B cell (primary cell): ENCODE data around the gene KCNS1. TPM values are rescaled to one million over a fixed set of nuclear protein-coding genes. Genes with fewer than 3 reads are reported as not detected.
A peak's percentile ranks its signal among the peaks of the same experiment; 100 is the strongest.

Experiments used
- ATAC-seq: fragments of 200-7000 bp; cut with Tn5 transposase; one replicate; pipeline ENCODE4 v1.10.0; 2021; ENCODE audit warnings: low read depth, mild to moderate bottlenecking, moderate number of reproducible peaks, moderate library complexity
- CTCF ChIA-PET: fragments of 350-600 bp; sonication (Branson Sonifier 250); formaldehyde crosslinking; loops from one replicate; lab custom pipeline; 2021; ENCODE audit warnings: antibody characterized with exemption, inconsistent platforms; lab: Charles Lee
- POLR2A ChIA-PET: fragments of 350-600 bp; sonication (Branson Sonifier 250); formaldehyde crosslinking; loops from one replicate; lab custom pipeline; 2021; ENCODE audit warnings: antibody characterized with exemption; lab: Charles Lee
- DNase-seq: peaks from one replicate; pipeline ENCODE4 v3.0.0; 2013
- H2AFZ ChIP-seq: 2 replicates; pipeline ENCODE4 v1.6.1; 2012; ENCODE audit warnings: mild to moderate bottlenecking, low read depth, low read length; ENCODE audit not compliant: insufficient read depth, poor library complexity, severe bottlenecking
- H3K27ac ChIP-seq, 2 donors: 1 replicate in 1 of 2; 2 replicates in 1 of 2; pipeline ENCODE4 v1.5.1; 2012 to 2013; ENCODE audit warnings: low read length in 2 of 2, mild to moderate bottlenecking in 2 of 2, moderate library complexity in 1 of 2
- H3K27me3 ChIP-seq, 4 experiments: fragments of 200-600 bp in 1 of 4; sonication (generic) in 1 of 4; replicated peaks in 1 of 4; 1 replicate in 2 of 4; 2 replicates in 2 of 4; pipeline versions ENCODE4 v1.6.1 to v1.7.0; 2013 to 2016; ENCODE audit warnings: low read length in 3 of 4, mild to moderate bottlenecking in 2 of 4, mixed read lengths in 1 of 4, moderate library complexity in 1 of 4; ENCODE audit not compliant: insufficient read depth in 4 of 4, control insufficient read depth in 3 of 4; ENCODE audit errors: control extremely low read depth in 1 of 4
- H3K36me3 ChIP-seq, 2 experiments: replicated peaks in 1 of 2; 1 replicate in 1 of 2; 2 replicates in 1 of 2; pipeline versions ENCODE4 v1.6.1 to v1.7.1; 2013; ENCODE audit warnings: low read length in 1 of 2; ENCODE audit not compliant: insufficient read depth in 2 of 2, control insufficient read depth in 1 of 2; ENCODE audit errors: control extremely low read depth in 1 of 2, extremely low read depth in 1 of 2
- H3K4me1 ChIP-seq, 2 donors: fragments of 200-600 bp in 1 of 2; sonication (generic) in 1 of 2; 1 replicate in 1 of 2; 2 replicates in 1 of 2; pipeline versions ENCODE4 v1.5.1 to v1.6.1; 2013 to 2017; ENCODE audit warnings: low read length in 2 of 2; ENCODE audit not compliant: control insufficient read depth in 2 of 2, insufficient read depth in 2 of 2
- H3K4me2 ChIP-seq: replicated peaks from 2 replicates; pipeline ENCODE3; 2012; ENCODE audit warnings: mild to moderate bottlenecking, low read depth, low read length; ENCODE audit not compliant: poor library complexity, severe bottlenecking
- H3K4me3 ChIP-seq, 5 experiments: fragments of 200-600 bp in 1 of 5; sonication (generic) in 1 of 5; 1 replicate in 3 of 5; 2 replicates in 2 of 5; pipeline versions ENCODE4 v1.5.1 to v1.7.0; 2011 to 2016; ENCODE audit warnings: low read length in 4 of 5, mild to moderate bottlenecking in 4 of 5, low read depth in 2 of 5, control low read depth in 1 of 5, moderate library complexity in 1 of 5; ENCODE audit not compliant: insufficient read depth in 1 of 5; ENCODE audit errors: control extremely low read depth in 1 of 5, extremely low read depth in 1 of 5
- H3K79me2 ChIP-seq: fragments of 200-600 bp; sonication (generic); one replicate; pipeline ENCODE4 v1.6.0; 2016; ENCODE audit warnings: low read length; ENCODE audit not compliant: control insufficient read depth, insufficient read depth
- H3K9ac ChIP-seq: fragments of 200-600 bp; sonication (generic); 2 replicates; pipeline ENCODE4 v1.6.1; 2017; ENCODE audit warnings: mild to moderate bottlenecking, low read length, moderate library complexity
- H3K9me3 ChIP-seq, 3 donors: one replicate each; pipeline versions ENCODE4 v1.6.1 to v1.7.1; 2013; ENCODE audit warnings: low read length in 2 of 3; ENCODE audit not compliant: control insufficient read depth in 2 of 3, insufficient read depth in 1 of 3; ENCODE audit errors: control extremely low read depth in 1 of 3
- H4K20me1 ChIP-seq: 2 replicates; pipeline ENCODE4 v1.6.0; 2012; ENCODE audit warnings: mild to moderate bottlenecking, low read length; ENCODE audit not compliant: insufficient read depth, control insufficient read depth, poor library complexity, severe bottlenecking
- H3K27ac Mint-ChIP-seq: one replicate; pipeline ENCODE4 v1.8.0; 2021; ENCODE audit warnings: mixed read lengths
- H3K27me3 Mint-ChIP-seq: one replicate; pipeline ENCODE4 v1.8.0; 2021; ENCODE audit warnings: mixed read lengths
- H3K4me1 Mint-ChIP-seq: one replicate; pipeline ENCODE4 v1.8.0; 2021; ENCODE audit warnings: mixed read lengths
- H3K4me3 Mint-ChIP-seq: one replicate; pipeline ENCODE4 v1.8.0; 2021; ENCODE audit warnings: mixed read lengths
- H3K9me3 Mint-ChIP-seq: one replicate; pipeline ENCODE4 v1.8.0; 2022; ENCODE audit warnings: mixed read lengths; ENCODE audit not compliant: insufficient read depth
- EZH2 ChIP-seq: IDR thresholded peaks from 2 replicates; pipeline ENCODE4 v1.6.1; 2012; ENCODE audit warnings: borderline replicate concordance, low read depth, mild to moderate bottlenecking, moderate library complexity, low read length; ENCODE audit not compliant: insufficient read depth, poor library complexity, severe bottlenecking
- WGBS: methylation state at CpG from one replicate; pipeline ENCODE4 v1.1.5; 2013; ENCODE audit warnings: missing lambda C conversion rate; ENCODE audit not compliant: insufficient coverage; 5-methylcytosine and 5-hydroxymethylcytosine counted together
- intact Hi-C: fragments of 100-400 bp; cut with micrococcal nuclease; formaldehyde crosslinking; loops from one replicate; pipeline ENCODE4 v1.10.0; 2022
- polyA plus RNA-seq: library from polyadenylated mRNA; depleted of rRNA; stranded (reverse); fragments of >200 nt; gene quantifications from 2 replicates; pipeline ENCODE4 v1.2.3, GENCODE V29; 2012
- total RNA-seq, 2 donors: library from RNA; stranded (reverse); fragments of 120-200 nt in 1 of 2; gene quantifications; 1 replicate in 1 of 2; 2 replicates in 1 of 2; pipeline versions ENCODE4 v1.2.3 to v1.2.4, GENCODE V29; 2013 to 2022
- TF ChIP-seq, protein P1 (sequence below): fragments of 200-600 bp; IDR thresholded peaks from one replicate; pipeline ENCODE4 v1.8.0; 2022; ENCODE audit warnings: antibody characterized with exemption, mild to moderate bottlenecking

The KCNS1 gene
- total and polyA plus RNA-seq, 2 donors (not counting 1 experiment from before 2014, with no cell fraction given): 0.04 TPM; not detected in 1

DNA sequence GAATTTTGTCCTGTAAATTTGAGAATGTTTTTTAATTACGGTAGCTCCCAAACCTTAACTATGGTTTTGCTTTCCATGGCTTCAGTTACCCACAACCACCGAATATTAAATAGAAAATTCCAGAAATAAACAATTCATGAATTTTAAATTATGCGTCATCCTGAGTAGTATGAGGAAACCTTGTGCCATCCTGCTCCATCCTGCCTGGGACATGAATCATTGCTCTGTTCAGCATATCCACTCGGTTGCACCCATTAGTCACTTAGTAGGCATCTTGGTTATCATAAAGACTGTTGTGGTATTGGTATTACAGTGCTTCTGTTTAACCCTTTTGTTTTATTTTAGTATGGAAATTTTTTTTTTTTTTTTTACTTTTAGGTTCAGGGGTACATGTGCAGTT, 39.7 kb downstream of the KCNS1 start:
- Histone ChIP-seq H3K9me3 (peaks cover 0 to 1% (median 0%) of the 10 kb centered on the region in 3 donors), H2AFZ (no peak overlapping the region), H3K4me2 (no peak overlapping the region), H3K4me3 (no peak overlapping the region), H3K79me2 (peaks cover 89% of the 10 kb centered on the region), H3K4me1 (peaks cover 7 to 11% of the 10 kb centered on the region in 2 donors), H3K27me3 (no peaks in the 10 kb centered on the region), H4K20me1 (peaks cover 25% of the 10 kb centered on the region), H3K9ac (no peak overlapping the region), H3K27ac (peak overlapping the region in 1 of 2 donors; percentile 24), H3K36me3 (peaks cover 4 to 35% of the 10 kb centered on the region in 2 experiments)
- DNase-seq: no peak
- ChIA-PET POLR2A (no interaction called here), CTCF (interaction anchor here (1.5 to 1.7 kb wide), 2 partner anchors 17 kb away, joined by 4 to 7 read pairs; no protein-coding TSS in a partner anchor)
- ATAC-seq: no peak
- H3K27ac Mint-ChIP-seq: no peak overlapping the region
- TF ChIP-seq EZH2: no peak
- TF ChIP-seq, protein P1, sequence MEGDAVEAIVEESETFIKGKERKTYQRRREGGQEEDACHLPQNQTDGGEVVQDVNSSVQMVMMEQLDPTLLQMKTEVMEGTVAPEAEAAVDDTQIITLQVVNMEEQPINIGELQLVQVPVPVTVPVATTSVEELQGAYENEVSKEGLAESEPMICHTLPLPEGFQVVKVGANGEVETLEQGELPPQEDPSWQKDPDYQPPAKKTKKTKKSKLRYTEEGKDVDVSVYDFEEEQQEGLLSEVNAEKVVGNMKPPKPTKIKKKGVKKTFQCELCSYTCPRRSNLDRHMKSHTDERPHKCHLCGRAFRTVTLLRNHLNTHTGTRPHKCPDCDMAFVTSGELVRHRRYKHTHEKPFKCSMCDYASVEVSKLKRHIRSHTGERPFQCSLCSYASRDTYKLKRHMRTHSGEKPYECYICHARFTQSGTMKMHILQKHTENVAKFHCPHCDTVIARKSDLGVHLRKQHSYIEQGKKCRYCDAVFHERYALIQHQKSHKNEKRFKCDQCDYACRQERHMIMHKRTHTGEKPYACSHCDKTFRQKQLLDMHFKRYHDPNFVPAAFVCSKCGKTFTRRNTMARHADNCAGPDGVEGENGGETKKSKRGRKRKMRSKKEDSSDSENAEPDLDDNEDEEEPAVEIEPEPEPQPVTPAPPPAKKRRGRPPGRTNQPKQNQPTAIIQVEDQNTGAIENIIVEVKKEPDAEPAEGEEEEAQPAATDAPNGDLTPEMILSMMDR: no peak
- no CpG with 5 or more reads among the region's 4 CpGs for WGBS
- H3K9me3 Mint-ChIP-seq: no peaks in the 10 kb centered on the region
- no peaks in the 10 kb centered on the region for H3K27me3 Mint-ChIP-seq
- no peak overlapping the region for H3K4me3 Mint-ChIP-seq
- intact Hi-C loops: no loop called here
- H3K4me1 Mint-ChIP-seq: peaks cover 58% of the 10 kb centered on the region

DNA sequence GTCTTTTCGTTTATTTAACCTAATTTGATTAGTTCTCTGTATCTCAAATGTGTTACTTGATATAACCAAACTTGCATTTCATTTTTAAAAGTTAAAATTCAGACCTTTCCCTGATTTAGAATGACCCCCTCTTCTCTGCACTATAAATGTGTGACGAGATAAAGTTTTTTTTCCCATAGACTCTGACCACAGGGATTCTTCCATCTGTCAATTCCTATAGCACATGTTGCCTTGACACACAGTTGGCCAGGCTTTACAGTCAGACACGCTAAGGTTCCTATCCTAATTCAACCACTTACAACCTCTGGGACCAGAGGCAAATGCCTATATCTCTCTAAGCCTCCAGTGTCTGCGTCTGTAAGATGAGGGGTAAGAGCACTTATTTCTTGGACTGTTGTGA, 40.6 kb downstream of the KCNS1 start:
- peaks cover 58% of the 10 kb centered on the region for H3K4me1 Mint-ChIP-seq
- H3K27me3 Mint-ChIP-seq: no peaks in the 10 kb centered on the region
- WGBS: no CpG with 5 or more reads among the region's 4 CpGs
- no peaks in the 10 kb centered on the region for H3K9me3 Mint-ChIP-seq
- H4K20me1 ChIP-seq: peaks cover 23% of the 10 kb centered on the region
- no peaks in the 10 kb centered on the region for H3K27me3 ChIP-seq
- CTCF ChIA-PET: interaction anchor here (1.0 to 1.7 kb wide), 3 partner anchors 8 to 49 kb away, joined by 3 to 7 read pairs (median 5); no protein-coding TSS in a partner anchor
- intact Hi-C loops: no loop called here
- H2AFZ ChIP-seq: no peak overlapping the region
- peaks cover 0 to 1% (median 0%) of the 10 kb centered on the region in 3 donors for H3K9me3 ChIP-seq
- H3K79me2 ChIP-seq: peaks cover 88% of the 10 kb centered on the region
- ATAC-seq (no peak), DNase-seq (no peak)
- no peak for TF ChIP-seq EZH2
- TF ChIP-seq, protein P1: no peak
- H3K4me3 Mint-ChIP-seq: no peak overlapping the region
- peak overlapping the region; percentile 29 for H3K27ac Mint-ChIP-seq
- H3K4me2 ChIP-seq: no peak overlapping the region
- H3K9ac ChIP-seq: no peak overlapping the region
- H3K4me1 ChIP-seq: peaks cover 7 to 11% of the 10 kb centered on the region in 2 donors
- H3K4me3 ChIP-seq: no peak overlapping the region
- H3K36me3 ChIP-seq: peaks cover 4 to 37% of the 10 kb centered on the region in 2 experiments
- H3K27ac ChIP-seq: peak overlapping the region in 1 of 2 donors; percentile 60
- POLR2A ChIA-PET: no interaction called here
